Panc1 (cell line): ENCODE measurements around the gene MMP15. TPM values are rescaled to one million over a fixed set of nuclear protein-coding genes. Genes with fewer than 3 reads are reported as not detected.
A peak's percentile ranks its signal among the peaks of the same experiment; 100 is the strongest.

Experiments
- ATAC-seq: fragments of 200-7000 bp; cut with Tn5 transposase; 2 replicates; pipeline ENCODE4 v1.9.1; 2020; ENCODE audit warnings: mild to moderate bottlenecking, moderate library complexity
- BruUV-seq: library from RNA; stranded (reverse); fragments of 400-500 nt; replicated peaks from 2 replicates; lab custom pipeline; 2021; lab: Mats Ljungman, UMichigan
- CTCF ChIA-PET: fragments of 300-600 bp; sonication (Branson Sonifier 250); formaldehyde crosslinking; loops from one replicate; lab custom pipeline; 2022; ENCODE audit warnings: antibody characterized with exemption; lab: Charles Lee
- POLR2A ChIA-PET: fragments of 300-600 bp; sonication (Branson Sonifier 250); formaldehyde crosslinking; loops from one replicate; lab custom pipeline; 2022; ENCODE audit warnings: antibody characterized with exemption; lab: Charles Lee
- DNase-seq: peaks from one replicate; pipeline ENCODE4 v3.0.0-alpha.2; 2010; ENCODE audit warnings: low read depth, low spot score
- H3K27ac ChIP-seq: 2 replicates; pipeline ENCODE4 v1.5.1; 2011; ENCODE audit warnings: mild to moderate bottlenecking, low read length, inconsistent platforms
- H3K27me3 ChIP-seq: fragments of 200-500 bp; sonication (Bioruptor generic); 2 replicates; pipeline ENCODE4 v1.6.0; 2014; ENCODE audit warnings: low read length, inconsistent platforms; ENCODE audit not compliant: control insufficient read depth, insufficient read depth
- H3K36me3 ChIP-seq: fragments of 200-500 bp; sonication (Bioruptor generic); 2 replicates; pipeline ENCODE4 v1.5.1; 2014; ENCODE audit warnings: inconsistent platforms, mild to moderate bottlenecking, low read length, moderate library complexity; ENCODE audit not compliant: control insufficient read depth, insufficient read depth
- H3K4me1 ChIP-seq: 2 replicates; pipeline ENCODE4 v1.5.1; 2011; ENCODE audit warnings: inconsistent platforms, mild to moderate bottlenecking, low read length, moderate library complexity; ENCODE audit not compliant: control insufficient read depth, insufficient read depth
- H3K4me3 ChIP-seq, 2 experiments: 2 replicates each; pipeline ENCODE4 v1.5.1; 2011 to 2012; ENCODE audit warnings: low read depth in 2 of 2, low read length in 2 of 2, mild to moderate bottlenecking in 2 of 2, inconsistent platforms in 1 of 2, moderate library complexity in 1 of 2
- H3K9me3 ChIP-seq: fragments of 200-500 bp; sonication (Bioruptor generic); 2 replicates; pipeline ENCODE4 v1.5.1; 2014; ENCODE audit warnings: low read depth, mild to moderate bottlenecking, inconsistent platforms, low read length, moderate library complexity; ENCODE audit not compliant: control insufficient read depth, insufficient read depth
- POLR2AphosphoS5 ChIP-seq: IDR thresholded peaks from 2 replicates; pipeline ENCODE4 v1.6.1; 2012; ENCODE audit warnings: mild to moderate bottlenecking, low read depth, low read length, moderate library complexity
- SIN3A ChIP-seq: IDR thresholded peaks from 2 replicates; pipeline ENCODE4 v1.6.1; 2012; ENCODE audit warnings: low read depth, mild to moderate bottlenecking, low read length, moderate library complexity, borderline replicate concordance; ENCODE audit not compliant: insufficient read depth
- TCF7L2 ChIP-seq: IDR thresholded peaks from 2 replicates; pipeline ENCODE4 v1.6.1; 2011; ENCODE audit warnings: mild to moderate bottlenecking, low read depth, low read length, inconsistent platforms
- in situ Hi-C: cut with HindIII; loops from 2 replicates; pipeline ENCODE4 v1.10.0; 2016; ENCODE audit warnings: low sequenced_read_pairs, low pct_unique_long_range_greater_than_20kb
- intact Hi-C: fragments of 100-400 bp; cut with micrococcal nuclease; formaldehyde crosslinking; loops from one replicate; pipeline ENCODE4 v1.10.0; 2022; ENCODE audit not compliant: unreplicated experiment
- total RNA-seq: library from RNA; stranded (reverse); gene quantifications from one replicate; pipeline ENCODE4 v1.2.1, GENCODE V29; 2021; ENCODE audit not compliant: unreplicated experiment
- TF ChIP-seq, protein P1 (sequence below), 2 experiments: IDR thresholded peaks; 2 replicates each; pipeline ENCODE4 v1.6.1; 2011 to 2012; ENCODE audit warnings: low read depth in 2 of 2, control low read depth in 1 of 2, low read length in 1 of 2, mild to moderate bottlenecking in 1 of 2, moderate library complexity in 1 of 2; ENCODE audit not compliant: insufficient read depth in 1 of 2
- TF ChIP-seq, protein P2 (sequence below): fragments of 450-650 bp; IDR thresholded peaks from 2 replicates; pipeline ENCODE4 v1.5.1; 2017; ENCODE audit warnings: mild to moderate bottlenecking

The MMP15 gene
- total RNA-seq, 1 experiment from 2014 or later = 10.9 TPM

DNA sequence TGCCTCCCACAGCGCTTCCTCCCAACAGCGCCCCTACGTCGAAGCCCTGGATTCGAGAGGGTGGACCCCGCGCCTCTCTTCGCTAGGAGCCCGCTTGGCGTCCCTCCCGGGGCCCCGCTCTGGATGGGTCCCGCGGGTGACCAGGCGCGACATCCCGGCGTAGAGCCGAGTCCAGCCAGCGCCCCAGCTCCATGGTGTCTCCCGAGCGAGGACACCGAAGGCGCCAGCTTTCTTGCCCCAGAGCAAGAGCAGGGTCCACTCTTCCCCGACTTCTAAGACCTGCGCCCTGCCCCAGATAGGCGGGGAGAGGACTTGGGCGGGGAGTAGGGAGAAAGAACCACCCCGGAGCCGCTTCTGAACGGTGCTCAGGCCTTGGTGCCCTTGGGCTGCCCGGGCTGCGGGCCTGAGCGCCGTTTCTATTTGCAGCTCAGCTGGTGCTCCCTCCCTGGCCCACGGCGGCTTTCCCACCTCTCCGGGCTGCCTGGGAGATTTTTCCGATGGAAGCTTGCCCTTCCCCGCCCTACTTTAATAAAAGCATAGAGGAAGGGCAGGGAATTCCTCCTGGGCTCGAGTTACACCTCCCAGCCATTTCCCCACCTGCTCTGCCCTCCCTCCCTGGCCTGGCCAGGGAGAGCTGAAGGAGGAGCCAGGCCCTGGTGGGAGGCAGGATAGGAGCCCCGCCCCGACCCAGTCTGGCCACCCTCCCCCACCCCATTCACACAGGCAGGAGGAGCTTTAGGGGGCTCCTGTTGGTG is 1.8 kb downstream of the MMP15 start:
- peak overlapping the region; percentile 53 to 62 for H3K4me3 ChIP-seq
- ChIA-PET CTCF (interaction anchor here (0.7 kb wide), 1 partner anchor 171 kb away, joined by 3 read pairs; no protein-coding TSS in a partner anchor), POLR2A (interaction anchor here (0.6 kb wide), 1 partner anchor 80 kb away, joined by 4 read pairs; no protein-coding TSS in a partner anchor)
- no TSS peak for BruUV-seq
- in situ Hi-C loops (no loop called here), intact Hi-C loops (loop anchor here (2.0 kb wide), 1 partner anchor 101 kb away; the partner anchor contains the start of gene CFAP20)
- H3K27ac ChIP-seq = no peak overlapping the region
- TF ChIP-seq SIN3A (no peak), TCF7L2 (no peak), POLR2AphosphoS5 (no peak)
- TF ChIP-seq, protein P1, sequence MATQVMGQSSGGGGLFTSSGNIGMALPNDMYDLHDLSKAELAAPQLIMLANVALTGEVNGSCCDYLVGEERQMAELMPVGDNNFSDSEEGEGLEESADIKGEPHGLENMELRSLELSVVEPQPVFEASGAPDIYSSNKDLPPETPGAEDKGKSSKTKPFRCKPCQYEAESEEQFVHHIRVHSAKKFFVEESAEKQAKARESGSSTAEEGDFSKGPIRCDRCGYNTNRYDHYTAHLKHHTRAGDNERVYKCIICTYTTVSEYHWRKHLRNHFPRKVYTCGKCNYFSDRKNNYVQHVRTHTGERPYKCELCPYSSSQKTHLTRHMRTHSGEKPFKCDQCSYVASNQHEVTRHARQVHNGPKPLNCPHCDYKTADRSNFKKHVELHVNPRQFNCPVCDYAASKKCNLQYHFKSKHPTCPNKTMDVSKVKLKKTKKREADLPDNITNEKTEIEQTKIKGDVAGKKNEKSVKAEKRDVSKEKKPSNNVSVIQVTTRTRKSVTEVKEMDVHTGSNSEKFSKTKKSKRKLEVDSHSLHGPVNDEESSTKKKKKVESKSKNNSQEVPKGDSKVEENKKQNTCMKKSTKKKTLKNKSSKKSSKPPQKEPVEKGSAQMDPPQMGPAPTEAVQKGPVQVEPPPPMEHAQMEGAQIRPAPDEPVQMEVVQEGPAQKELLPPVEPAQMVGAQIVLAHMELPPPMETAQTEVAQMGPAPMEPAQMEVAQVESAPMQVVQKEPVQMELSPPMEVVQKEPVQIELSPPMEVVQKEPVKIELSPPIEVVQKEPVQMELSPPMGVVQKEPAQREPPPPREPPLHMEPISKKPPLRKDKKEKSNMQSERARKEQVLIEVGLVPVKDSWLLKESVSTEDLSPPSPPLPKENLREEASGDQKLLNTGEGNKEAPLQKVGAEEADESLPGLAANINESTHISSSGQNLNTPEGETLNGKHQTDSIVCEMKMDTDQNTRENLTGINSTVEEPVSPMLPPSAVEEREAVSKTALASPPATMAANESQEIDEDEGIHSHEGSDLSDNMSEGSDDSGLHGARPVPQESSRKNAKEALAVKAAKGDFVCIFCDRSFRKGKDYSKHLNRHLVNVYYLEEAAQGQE (IDR thresholded peaks at IDR 0.05; ENCODE audit: insufficient read depth in 1 of 2, low read depth in 2 of 2, low read length in 1 of 2) = no peak
- TF ChIP-seq, protein P2, sequence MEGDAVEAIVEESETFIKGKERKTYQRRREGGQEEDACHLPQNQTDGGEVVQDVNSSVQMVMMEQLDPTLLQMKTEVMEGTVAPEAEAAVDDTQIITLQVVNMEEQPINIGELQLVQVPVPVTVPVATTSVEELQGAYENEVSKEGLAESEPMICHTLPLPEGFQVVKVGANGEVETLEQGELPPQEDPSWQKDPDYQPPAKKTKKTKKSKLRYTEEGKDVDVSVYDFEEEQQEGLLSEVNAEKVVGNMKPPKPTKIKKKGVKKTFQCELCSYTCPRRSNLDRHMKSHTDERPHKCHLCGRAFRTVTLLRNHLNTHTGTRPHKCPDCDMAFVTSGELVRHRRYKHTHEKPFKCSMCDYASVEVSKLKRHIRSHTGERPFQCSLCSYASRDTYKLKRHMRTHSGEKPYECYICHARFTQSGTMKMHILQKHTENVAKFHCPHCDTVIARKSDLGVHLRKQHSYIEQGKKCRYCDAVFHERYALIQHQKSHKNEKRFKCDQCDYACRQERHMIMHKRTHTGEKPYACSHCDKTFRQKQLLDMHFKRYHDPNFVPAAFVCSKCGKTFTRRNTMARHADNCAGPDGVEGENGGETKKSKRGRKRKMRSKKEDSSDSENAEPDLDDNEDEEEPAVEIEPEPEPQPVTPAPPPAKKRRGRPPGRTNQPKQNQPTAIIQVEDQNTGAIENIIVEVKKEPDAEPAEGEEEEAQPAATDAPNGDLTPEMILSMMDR = no peak
- DNase-seq (no peak), ATAC-seq (peak; percentile 71)
- H3K9me3 ChIP-seq = no peaks in the 10 kb centered on the region
- peaks cover 6% of the 10 kb centered on the region; the same call in 1 of the 2 replicates for H3K4me1 ChIP-seq
- H3K36me3 ChIP-seq = no peaks in the 10 kb centered on the region; the same call in 1 of the 2 replicates
- no peaks in the 10 kb centered on the region for H3K27me3 ChIP-seq

DNA sequence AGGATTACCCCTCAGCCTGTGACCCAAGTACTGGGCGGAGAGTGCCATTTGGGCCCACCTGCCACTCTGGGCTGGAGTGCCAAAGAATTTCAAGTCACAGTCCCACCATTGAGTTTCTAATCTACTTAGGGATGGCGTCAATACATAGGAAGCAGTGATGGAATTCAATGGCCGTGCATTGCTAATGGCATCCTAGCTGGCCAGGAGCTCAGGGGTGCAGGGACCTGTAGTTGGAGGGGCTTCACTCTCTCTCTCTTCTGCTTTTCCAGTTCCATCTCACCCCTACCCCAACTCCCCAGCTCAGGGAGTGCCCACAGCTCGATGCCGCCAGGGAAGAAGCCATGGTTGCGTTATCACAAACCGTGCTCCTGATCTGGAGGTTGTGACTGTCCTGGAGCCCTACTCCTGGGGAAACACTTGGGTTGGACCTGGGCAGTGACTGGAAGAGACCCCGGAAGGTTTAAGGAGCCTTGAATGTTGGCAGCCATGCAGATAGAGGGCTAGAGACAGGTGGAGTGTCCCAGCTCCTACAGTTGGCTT is 2.4 kb downstream of the MMP15 start:
- no peak for DNase-seq
- ATAC-seq = no peak
- Histone ChIP-seq H3K27me3 (no peaks in the 10 kb centered on the region), H3K9me3 (no peaks in the 10 kb centered on the region), H3K4me3 (no peak overlapping the region), H3K36me3 (no peaks in the 10 kb centered on the region; the same call in 1 of the 2 replicates), H3K4me1 (no peaks in the 10 kb centered on the region), H3K27ac (no peak overlapping the region)
- no peak for TF ChIP-seq TCF7L2
- TF ChIP-seq SIN3A = no peak
- TF ChIP-seq, protein P1 (IDR thresholded peaks at IDR 0.05; ENCODE audit: insufficient read depth in 1 of 2, low read depth in 2 of 2, low read length in 1 of 2) = no peak
- no peak for TF ChIP-seq POLR2AphosphoS5
- TF ChIP-seq, protein P2 = no peak
- CTCF ChIA-PET = interaction anchor here (0.7 kb wide), 1 partner anchor 171 kb away, joined by 3 read pairs; no protein-coding TSS in a partner anchor
- POLR2A ChIA-PET = interaction anchor here (0.6 kb wide), 1 partner anchor 81 kb away, joined by 4 read pairs; no protein-coding TSS in a partner anchor
- no TSS peak for BruUV-seq
- intact Hi-C loops (loop anchor here (2.0 kb wide), 1 partner anchor 101 kb away; the partner anchor contains the start of gene CFAP20), in situ Hi-C loops (no loop called here)
